Liver (tissue), 9 donors: ENCODE measurements around the gene KIAA1614. TPM values are rescaled to one million over a fixed set of nuclear protein-coding genes. Genes with fewer than 3 reads are reported as not detected.

Source experiments
- DNase-seq: peaks from one replicate; pipeline ENCODE4 v3.0.0-alpha.2; 2017; ENCODE audit warnings: low spot score
- H3K27ac ChIP-seq, 2 donors: one replicate each; pipeline ENCODE4 v1.7.0; 2013; ENCODE audit warnings: inconsistent platforms in 2 of 2, low read length in 2 of 2, control low read depth in 1 of 2, low read depth in 1 of 2, mild to moderate bottlenecking in 1 of 2
- H3K27me3 ChIP-seq, 4 donors: one replicate each; pipeline versions ENCODE4 v1.6.1 to v1.7.0; 2013; ENCODE audit warnings: low read length in 3 of 4, inconsistent platforms in 1 of 4, mild to moderate bottlenecking in 1 of 4, moderate library complexity in 1 of 4; ENCODE audit not compliant: control insufficient read depth in 4 of 4, insufficient read depth in 4 of 4
- H3K36me3 ChIP-seq, 4 donors: one replicate each; pipeline versions ENCODE4 v1.6.1 to v1.7.0; 2013; ENCODE audit warnings: low read length in 3 of 4, mild to moderate bottlenecking in 3 of 4, low read depth in 1 of 4, moderate library complexity in 1 of 4; ENCODE audit not compliant: control insufficient read depth in 4 of 4, insufficient read depth in 3 of 4
- H3K4me1 ChIP-seq, 4 donors: one replicate each; pipeline versions ENCODE4 v1.6.1 to v1.7.0; 2013; ENCODE audit warnings: low read length in 3 of 4, mild to moderate bottlenecking in 3 of 4, moderate library complexity in 1 of 4; ENCODE audit not compliant: control insufficient read depth in 4 of 4, insufficient read depth in 4 of 4
- H3K4me3 ChIP-seq, 3 donors: one replicate each; pipeline versions ENCODE4 v1.6.1 to v1.7.0; 2013; ENCODE audit warnings: low read length in 3 of 3, control low read depth in 1 of 3, low read depth in 1 of 3, mild to moderate bottlenecking in 1 of 3
- H3K9ac ChIP-seq, 2 donors: one replicate each; pipeline ENCODE4 v1.7.0; 2013; ENCODE audit warnings: low read length in 2 of 2, mild to moderate bottlenecking in 2 of 2, moderate library complexity in 2 of 2, control low read depth in 1 of 2, low read depth in 1 of 2
- H3K9me3 ChIP-seq, 4 donors: one replicate each; pipeline versions ENCODE4 v1.6.1 to v1.7.0; 2013; ENCODE audit warnings: low read length in 3 of 4; ENCODE audit not compliant: control insufficient read depth in 4 of 4
- EGR1 ChIP-seq, 2 donors: IDR thresholded peaks; 2 replicates each; pipeline ENCODE4 v1.6.1; 2016 to 2018; ENCODE audit warnings: antibody characterized with exemption in 2 of 2, low read depth in 2 of 2
- HNF4A ChIP-seq, 2 donors: conservative IDR thresholded peaks; 2 replicates each; pipeline ENCODE4 v1.6.1; 2016; ENCODE audit warnings: antibody characterized with exemption in 2 of 2, mild to moderate bottlenecking in 2 of 2
- HNF4G ChIP-seq: IDR thresholded peaks from 2 replicates; pipeline ENCODE4 v1.6.1; 2016; ENCODE audit warnings: antibody characterized with exemption
- JUND ChIP-seq, 2 donors: IDR thresholded peaks; 2 replicates each; pipeline ENCODE4 v1.6.1; 2016; ENCODE audit warnings: antibody characterized with exemption in 2 of 2
- RAD21 ChIP-seq, 2 donors: IDR thresholded peaks; 2 replicates each; pipeline ENCODE4 v1.6.1; 2016; ENCODE audit warnings: antibody characterized with exemption in 2 of 2, mild to moderate bottlenecking in 2 of 2
- RXRA ChIP-seq, 2 donors: IDR thresholded peaks; 2 replicates each; pipeline ENCODE4 v1.6.1; 2017 to 2018; ENCODE audit warnings: antibody characterized with exemption in 2 of 2, mild to moderate bottlenecking in 1 of 2
- SP1 ChIP-seq: IDR thresholded peaks from 2 replicates; pipeline ENCODE4 v1.6.1; 2018; ENCODE audit warnings: antibody characterized with exemption, mild to moderate bottlenecking
- YY1 ChIP-seq: IDR thresholded peaks from 2 replicates; pipeline ENCODE4 v1.6.1; 2016; ENCODE audit warnings: antibody characterized with exemption, mild to moderate bottlenecking
- WGBS: extraction: QIAGEN DNeasy Blood & Tissue Kit; methylation state at CpG from one replicate; pipeline ENCODE4 v1.1.7; 2013; 5-methylcytosine and 5-hydroxymethylcytosine counted together
- polyA plus RNA-seq, 2 donors: library from polyadenylated mRNA; stranded (reverse) in 1 of 2; unstranded in 1 of 2; fragments of 200-250 nt in 1 of 2; fragments of >200 nt in 1 of 2; fragmentation: Nextera tagmentation in 1 of 2; extraction: Ambion mirVana in 1 of 2; gene quantifications; one replicate each; pipeline versions ENCODE4 v1.2.1 to v1.2.3, GENCODE V29; 2013 to 2015
- total RNA-seq, 2 donors: library from RNA; depleted of rRNA; stranded (reverse); fragments of >200 nt; gene quantifications; one replicate each; pipeline ENCODE4 v1.2.3, GENCODE V29; 2014
- TF ChIP-seq, protein P1 (sequence below): IDR thresholded peaks from 2 replicates; pipeline ENCODE4 v1.6.1; 2016; ENCODE audit warnings: antibody characterized with exemption
- TF ChIP-seq, protein P2 (sequence below): IDR thresholded peaks from 2 replicates; pipeline ENCODE4 v1.6.1; 2016; ENCODE audit warnings: antibody characterized with exemption, mild to moderate bottlenecking
- TF ChIP-seq, protein P3 (sequence below): fragments of 150-350 bp; IDR thresholded peaks from 2 replicates; pipeline ENCODE4 v1.5.1; 2017; ENCODE audit warnings: improper control_type of control experiment, low read depth, low read length; ENCODE audit not compliant: missing input control
- TF ChIP-seq, protein P4 (sequence below): IDR thresholded peaks from 2 replicates; pipeline ENCODE4 v1.6.1; 2016; ENCODE audit warnings: antibody characterized with exemption
- donor health status: healthy.
- donor health status: healthy.
- donor health status: healthy.
- donor health status: healthy.
- donor health status: healthy.

KIAA1614 gene
- total and polyA plus RNA-seq, 4 donors, result 0.21 to 1.1 (median 0.40) TPM

DNA sequence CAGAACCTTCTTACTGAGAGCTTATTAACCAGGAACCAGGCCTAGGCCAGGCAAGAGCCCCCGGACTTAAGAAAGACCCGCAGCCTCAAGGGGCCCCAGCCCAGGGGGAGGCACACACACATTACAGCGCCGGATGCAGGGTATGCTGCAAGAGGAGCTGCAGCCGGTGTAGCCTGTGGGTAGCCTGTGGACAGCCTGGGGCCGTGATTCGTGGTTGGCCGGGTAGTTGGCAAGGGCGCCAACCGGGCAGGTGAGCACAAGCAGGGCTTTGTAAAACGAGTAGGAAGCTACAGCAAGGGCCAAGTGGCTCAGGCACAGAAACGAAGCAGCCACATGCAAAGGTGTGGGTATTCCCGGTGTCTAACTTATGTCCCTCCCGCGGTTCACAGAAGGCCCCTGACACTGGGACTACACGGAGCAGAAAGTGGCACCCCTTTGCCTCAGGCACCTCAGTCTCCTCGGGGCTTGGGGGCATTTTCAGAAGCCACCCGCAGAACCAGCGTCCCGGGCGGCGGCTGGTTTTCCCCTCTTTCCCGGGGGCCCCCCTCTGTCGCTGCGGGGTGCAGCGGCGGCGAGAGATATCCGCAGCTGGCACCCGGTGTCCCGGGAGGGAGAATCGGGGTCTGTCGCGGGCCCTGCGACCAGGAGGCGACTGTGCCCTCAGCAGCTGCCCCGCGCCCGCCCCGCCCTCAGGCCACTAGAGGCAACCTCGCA lies 40.8 kb downstream of the KIAA1614 start:
- no peak for DNase-seq
- no peak overlapping the region for H3K27ac ChIP-seq
- TF ChIP-seq RXRA (IDR thresholded peaks at IDR 0.05) (no peak), EGR1 (IDR thresholded peaks at IDR 0.05; ENCODE audit: low read depth in 2 of 2) (no peak), JUND (IDR thresholded peaks at IDR 0.05) (no peak), HNF4G (no peak), YY1 (no peak)
- TF ChIP-seq, protein P1, sequence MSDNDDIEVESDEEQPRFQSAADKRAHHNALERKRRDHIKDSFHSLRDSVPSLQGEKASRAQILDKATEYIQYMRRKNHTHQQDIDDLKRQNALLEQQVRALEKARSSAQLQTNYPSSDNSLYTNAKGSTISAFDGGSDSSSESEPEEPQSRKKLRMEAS, result no peak
- TF ChIP-seq, protein P2, sequence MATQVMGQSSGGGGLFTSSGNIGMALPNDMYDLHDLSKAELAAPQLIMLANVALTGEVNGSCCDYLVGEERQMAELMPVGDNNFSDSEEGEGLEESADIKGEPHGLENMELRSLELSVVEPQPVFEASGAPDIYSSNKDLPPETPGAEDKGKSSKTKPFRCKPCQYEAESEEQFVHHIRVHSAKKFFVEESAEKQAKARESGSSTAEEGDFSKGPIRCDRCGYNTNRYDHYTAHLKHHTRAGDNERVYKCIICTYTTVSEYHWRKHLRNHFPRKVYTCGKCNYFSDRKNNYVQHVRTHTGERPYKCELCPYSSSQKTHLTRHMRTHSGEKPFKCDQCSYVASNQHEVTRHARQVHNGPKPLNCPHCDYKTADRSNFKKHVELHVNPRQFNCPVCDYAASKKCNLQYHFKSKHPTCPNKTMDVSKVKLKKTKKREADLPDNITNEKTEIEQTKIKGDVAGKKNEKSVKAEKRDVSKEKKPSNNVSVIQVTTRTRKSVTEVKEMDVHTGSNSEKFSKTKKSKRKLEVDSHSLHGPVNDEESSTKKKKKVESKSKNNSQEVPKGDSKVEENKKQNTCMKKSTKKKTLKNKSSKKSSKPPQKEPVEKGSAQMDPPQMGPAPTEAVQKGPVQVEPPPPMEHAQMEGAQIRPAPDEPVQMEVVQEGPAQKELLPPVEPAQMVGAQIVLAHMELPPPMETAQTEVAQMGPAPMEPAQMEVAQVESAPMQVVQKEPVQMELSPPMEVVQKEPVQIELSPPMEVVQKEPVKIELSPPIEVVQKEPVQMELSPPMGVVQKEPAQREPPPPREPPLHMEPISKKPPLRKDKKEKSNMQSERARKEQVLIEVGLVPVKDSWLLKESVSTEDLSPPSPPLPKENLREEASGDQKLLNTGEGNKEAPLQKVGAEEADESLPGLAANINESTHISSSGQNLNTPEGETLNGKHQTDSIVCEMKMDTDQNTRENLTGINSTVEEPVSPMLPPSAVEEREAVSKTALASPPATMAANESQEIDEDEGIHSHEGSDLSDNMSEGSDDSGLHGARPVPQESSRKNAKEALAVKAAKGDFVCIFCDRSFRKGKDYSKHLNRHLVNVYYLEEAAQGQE, result no peak
- TF ChIP-seq, protein P3, sequence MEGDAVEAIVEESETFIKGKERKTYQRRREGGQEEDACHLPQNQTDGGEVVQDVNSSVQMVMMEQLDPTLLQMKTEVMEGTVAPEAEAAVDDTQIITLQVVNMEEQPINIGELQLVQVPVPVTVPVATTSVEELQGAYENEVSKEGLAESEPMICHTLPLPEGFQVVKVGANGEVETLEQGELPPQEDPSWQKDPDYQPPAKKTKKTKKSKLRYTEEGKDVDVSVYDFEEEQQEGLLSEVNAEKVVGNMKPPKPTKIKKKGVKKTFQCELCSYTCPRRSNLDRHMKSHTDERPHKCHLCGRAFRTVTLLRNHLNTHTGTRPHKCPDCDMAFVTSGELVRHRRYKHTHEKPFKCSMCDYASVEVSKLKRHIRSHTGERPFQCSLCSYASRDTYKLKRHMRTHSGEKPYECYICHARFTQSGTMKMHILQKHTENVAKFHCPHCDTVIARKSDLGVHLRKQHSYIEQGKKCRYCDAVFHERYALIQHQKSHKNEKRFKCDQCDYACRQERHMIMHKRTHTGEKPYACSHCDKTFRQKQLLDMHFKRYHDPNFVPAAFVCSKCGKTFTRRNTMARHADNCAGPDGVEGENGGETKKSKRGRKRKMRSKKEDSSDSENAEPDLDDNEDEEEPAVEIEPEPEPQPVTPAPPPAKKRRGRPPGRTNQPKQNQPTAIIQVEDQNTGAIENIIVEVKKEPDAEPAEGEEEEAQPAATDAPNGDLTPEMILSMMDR, result no peak
- peaks cover 0 to under 1% (median 0%) of the 10 kb centered on the region in 4 donors for H3K9me3 ChIP-seq
- 33% methylated on average over 41 of the region's 41 CpGs for WGBS
- H3K9ac ChIP-seq, result no peak overlapping the region
- peaks cover 0 to 14% (median 7%) of the 10 kb centered on the region in 4 donors for H3K4me1 ChIP-seq
- H3K27me3 ChIP-seq, result no peaks in the 10 kb centered on the region
- H3K4me3 ChIP-seq, result peak overlapping the region in 1 of 3 donors; percentile 70
- H3K36me3 ChIP-seq, result no peaks in the 10 kb centered on the region

DNA sequence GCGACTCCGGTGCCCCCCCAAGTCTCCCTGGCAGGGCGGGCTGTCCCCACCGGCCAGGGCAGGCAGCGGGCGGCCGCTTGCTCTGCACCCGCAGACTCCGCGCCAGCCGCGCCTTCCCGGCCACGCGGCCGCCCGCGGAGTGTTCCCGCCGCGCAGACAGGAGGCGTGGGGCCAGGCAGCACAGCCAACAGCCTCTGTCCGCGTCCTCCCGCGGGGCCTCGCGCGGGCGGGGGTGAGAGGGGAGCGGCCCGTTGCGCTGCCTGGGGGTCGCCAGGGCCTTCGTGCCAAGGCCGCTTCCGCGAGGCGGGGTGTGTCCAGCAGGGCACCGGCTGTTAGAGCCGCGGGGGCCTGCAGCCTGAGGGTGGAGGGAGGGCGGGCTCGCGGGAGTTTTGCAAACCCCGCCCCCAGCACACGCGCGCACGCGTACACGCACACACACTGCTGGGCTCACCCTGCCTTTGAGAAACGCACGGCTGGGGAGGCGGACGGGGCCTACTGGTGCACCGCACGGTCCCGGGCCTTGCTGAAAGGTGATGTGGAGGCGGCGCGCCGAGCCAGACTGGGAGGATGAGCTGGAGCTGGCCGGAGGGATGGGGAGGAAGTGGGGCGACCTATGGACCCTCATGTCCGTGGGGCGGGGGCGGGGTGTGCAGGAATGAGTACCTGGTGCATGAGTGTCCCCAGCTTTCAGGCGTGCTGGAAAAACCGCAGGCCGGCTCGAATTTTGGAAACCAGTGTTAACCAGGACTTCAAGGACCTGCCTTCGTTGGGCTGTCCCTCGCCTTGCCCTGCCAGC lies 41.5 kb downstream of the KIAA1614 start:
- Histone ChIP-seq H3K4me3 (peak overlapping the region in 2 of 3 donors; percentile 52 to 70), H3K36me3 (no peaks in the 10 kb centered on the region), H3K9ac (no peak overlapping the region), H3K27ac (peak overlapping the region; percentile 41 to 43), H3K9me3 (no peaks in the 10 kb centered on the region), H3K4me1 (peaks cover 0 to 14% (median 7%) of the 10 kb centered on the region in 4 donors), H3K27me3 (no peaks in the 10 kb centered on the region)
- WGBS, result 16% methylated on average over 74 of the region's 74 CpGs
- TF ChIP-seq SP1 (peak; percentile 15), RAD21 (IDR thresholded peaks at IDR 0.05) (peak in 1 of 2 donors; percentile 19), HNF4A (conservative IDR thresholded peaks at IDR 0.05) (peak in 1 of 2 donors; percentile 40)
- TF ChIP-seq, protein P4, sequence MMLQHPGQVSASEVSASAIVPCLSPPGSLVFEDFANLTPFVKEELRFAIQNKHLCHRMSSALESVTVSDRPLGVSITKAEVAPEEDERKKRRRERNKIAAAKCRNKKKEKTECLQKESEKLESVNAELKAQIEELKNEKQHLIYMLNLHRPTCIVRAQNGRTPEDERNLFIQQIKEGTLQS, result no peak
- peak; percentile 81 for DNase-seq
